ENCODE data around the gene RPA1. TPM values are rescaled to one million over a fixed set of nuclear protein-coding genes. Genes with fewer than 3 reads are reported as not detected.

Gene RPA1
- polyA plus RNA-seq, 1 donor from 2014 or later, result 8.4 TPM

DNA sequence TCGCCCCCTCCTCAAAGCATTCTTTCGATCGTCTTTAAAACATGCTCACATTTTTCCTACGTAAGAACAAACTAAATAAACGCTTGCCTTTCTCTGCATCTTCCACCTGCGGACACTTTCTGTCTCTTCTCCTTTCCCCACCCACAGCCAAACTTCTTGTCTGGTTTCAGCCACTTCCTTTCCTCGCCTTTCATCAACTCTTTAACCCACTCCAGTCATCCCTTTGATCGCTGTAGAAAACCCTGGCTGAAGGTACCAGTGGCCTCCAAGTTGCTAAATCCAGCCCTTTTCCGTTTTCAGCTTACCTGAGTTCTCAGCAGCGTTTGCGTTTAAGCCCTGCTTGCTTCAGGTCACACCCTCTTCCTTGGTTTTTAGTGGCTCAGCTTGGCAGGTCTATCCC, 483 bp downstream of the RPA1 start:
- Histone ChIP-seq H3K36me3 (ENCODE audit: insufficient read depth, low read length) (no peaks in the 10 kb centered on the region), H3K9me2 (ENCODE audit: insufficient read depth, low read length) (no peaks in the 10 kb centered on the region), H3K9ac (ENCODE audit: low read length) (peak overlapping the region; percentile 32), H3K27me3 (ENCODE audit: insufficient read depth, low read depth, low read length) (no peaks in the 10 kb centered on the region), H3F3A (ENCODE audit: insufficient read depth, low read length, poor library complexity, severe bottlenecking) (no peaks in the 10 kb centered on the region), H2AFZ (ENCODE audit: low read depth, low read length) (peak overlapping the region; percentile 74), H3K4me3 (ENCODE audit: low read length) (peak overlapping the region; percentile 78), H3K4me2 (ENCODE audit: low read length) (peak overlapping the region; percentile 85), H3K27ac (ENCODE audit: low read length) (no peak overlapping the region), H3K9me3 (ENCODE audit: low read length) (no peaks in the 10 kb centered on the region), H4K20me1 (ENCODE audit: insufficient read depth) (no peaks in the 10 kb centered on the region), H3K79me2 (replicated peaks; ENCODE audit: insufficient read depth, low read length) (peaks cover 13% of the 10 kb centered on the region)
- TF ChIP-seq, protein P1, sequence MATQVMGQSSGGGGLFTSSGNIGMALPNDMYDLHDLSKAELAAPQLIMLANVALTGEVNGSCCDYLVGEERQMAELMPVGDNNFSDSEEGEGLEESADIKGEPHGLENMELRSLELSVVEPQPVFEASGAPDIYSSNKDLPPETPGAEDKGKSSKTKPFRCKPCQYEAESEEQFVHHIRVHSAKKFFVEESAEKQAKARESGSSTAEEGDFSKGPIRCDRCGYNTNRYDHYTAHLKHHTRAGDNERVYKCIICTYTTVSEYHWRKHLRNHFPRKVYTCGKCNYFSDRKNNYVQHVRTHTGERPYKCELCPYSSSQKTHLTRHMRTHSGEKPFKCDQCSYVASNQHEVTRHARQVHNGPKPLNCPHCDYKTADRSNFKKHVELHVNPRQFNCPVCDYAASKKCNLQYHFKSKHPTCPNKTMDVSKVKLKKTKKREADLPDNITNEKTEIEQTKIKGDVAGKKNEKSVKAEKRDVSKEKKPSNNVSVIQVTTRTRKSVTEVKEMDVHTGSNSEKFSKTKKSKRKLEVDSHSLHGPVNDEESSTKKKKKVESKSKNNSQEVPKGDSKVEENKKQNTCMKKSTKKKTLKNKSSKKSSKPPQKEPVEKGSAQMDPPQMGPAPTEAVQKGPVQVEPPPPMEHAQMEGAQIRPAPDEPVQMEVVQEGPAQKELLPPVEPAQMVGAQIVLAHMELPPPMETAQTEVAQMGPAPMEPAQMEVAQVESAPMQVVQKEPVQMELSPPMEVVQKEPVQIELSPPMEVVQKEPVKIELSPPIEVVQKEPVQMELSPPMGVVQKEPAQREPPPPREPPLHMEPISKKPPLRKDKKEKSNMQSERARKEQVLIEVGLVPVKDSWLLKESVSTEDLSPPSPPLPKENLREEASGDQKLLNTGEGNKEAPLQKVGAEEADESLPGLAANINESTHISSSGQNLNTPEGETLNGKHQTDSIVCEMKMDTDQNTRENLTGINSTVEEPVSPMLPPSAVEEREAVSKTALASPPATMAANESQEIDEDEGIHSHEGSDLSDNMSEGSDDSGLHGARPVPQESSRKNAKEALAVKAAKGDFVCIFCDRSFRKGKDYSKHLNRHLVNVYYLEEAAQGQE (IDR thresholded peaks at IDR 0.05; ENCODE audit: borderline replicate concordance), result no peak
- TF ChIP-seq EZH2 (IDR thresholded peaks at IDR 0.05; ENCODE audit: borderline replicate concordance, insufficient read depth, low read length, poor library complexity, severe bottlenecking), result no peak
- TF ChIP-seq SMC3 (conservative IDR thresholded peaks at IDR 0.05; ENCODE audit: poor library complexity), result no peak
- TF ChIP-seq MXI1 (conservative IDR thresholded peaks at IDR 0.05; ENCODE audit: poor library complexity, severe bottlenecking), result no peak
- no peak for TF ChIP-seq RAD21 (conservative IDR thresholded peaks at IDR 0.05)

DNA sequence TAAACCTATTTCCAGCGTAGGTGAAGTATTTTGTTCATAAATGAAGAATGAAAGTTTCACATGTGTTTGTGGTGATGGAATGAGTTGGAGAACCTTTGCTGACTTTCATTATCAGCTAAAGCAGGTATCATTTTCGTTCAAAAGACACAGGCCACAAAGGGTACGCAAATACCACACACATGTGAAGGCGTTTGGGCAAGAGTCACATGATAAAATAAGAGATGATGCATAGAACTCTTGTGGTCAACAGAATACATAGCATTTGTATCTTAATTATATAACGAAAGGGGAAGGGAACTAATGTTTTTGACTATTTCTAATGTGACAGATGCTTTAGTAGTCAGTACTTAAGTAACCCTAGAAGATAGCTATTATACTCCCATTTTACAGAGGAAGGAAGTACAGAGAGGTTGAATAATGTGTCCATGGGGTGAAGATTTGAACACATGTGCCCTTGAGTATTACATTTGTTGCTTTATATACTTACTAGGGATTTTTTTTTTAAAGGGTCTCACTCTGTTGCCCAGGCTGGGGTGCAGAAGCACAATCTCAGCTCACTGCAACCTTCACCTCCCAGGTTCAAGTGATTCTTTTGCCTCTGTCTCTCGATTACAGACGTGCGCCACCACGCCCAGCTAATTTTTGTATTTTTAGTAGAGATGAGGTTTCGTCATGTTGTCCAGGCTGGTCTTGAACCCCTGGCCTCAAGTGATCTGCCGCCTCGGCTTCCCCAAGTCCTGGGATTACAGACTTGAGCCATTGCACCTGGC, 4.8 kb downstream of the RPA1 start:
- no peak for TF ChIP-seq POLR2AphosphoS5 (IDR thresholded peaks at IDR 0.05)
- TF ChIP-seq TAF1 (IDR thresholded peaks at IDR 0.05; ENCODE audit: low read depth), result no peak
- no peak for TF ChIP-seq MXI1 (conservative IDR thresholded peaks at IDR 0.05; ENCODE audit: poor library complexity, severe bottlenecking)
- no peak for TF ChIP-seq SMC3 (conservative IDR thresholded peaks at IDR 0.05; ENCODE audit: poor library complexity)
- no peak for TF ChIP-seq EP300 (conservative IDR thresholded peaks at IDR 0.05; ENCODE audit: poor library complexity, severe bottlenecking)
- no peak for TF ChIP-seq RAD21 (conservative IDR thresholded peaks at IDR 0.05)
- TF ChIP-seq, protein P1 (IDR thresholded peaks at IDR 0.05; ENCODE audit: borderline replicate concordance), result no peak
- no peak for TF ChIP-seq EZH2 (IDR thresholded peaks at IDR 0.05; ENCODE audit: borderline replicate concordance, insufficient read depth, low read length, poor library complexity, severe bottlenecking)
- TF ChIP-seq, protein P2, sequence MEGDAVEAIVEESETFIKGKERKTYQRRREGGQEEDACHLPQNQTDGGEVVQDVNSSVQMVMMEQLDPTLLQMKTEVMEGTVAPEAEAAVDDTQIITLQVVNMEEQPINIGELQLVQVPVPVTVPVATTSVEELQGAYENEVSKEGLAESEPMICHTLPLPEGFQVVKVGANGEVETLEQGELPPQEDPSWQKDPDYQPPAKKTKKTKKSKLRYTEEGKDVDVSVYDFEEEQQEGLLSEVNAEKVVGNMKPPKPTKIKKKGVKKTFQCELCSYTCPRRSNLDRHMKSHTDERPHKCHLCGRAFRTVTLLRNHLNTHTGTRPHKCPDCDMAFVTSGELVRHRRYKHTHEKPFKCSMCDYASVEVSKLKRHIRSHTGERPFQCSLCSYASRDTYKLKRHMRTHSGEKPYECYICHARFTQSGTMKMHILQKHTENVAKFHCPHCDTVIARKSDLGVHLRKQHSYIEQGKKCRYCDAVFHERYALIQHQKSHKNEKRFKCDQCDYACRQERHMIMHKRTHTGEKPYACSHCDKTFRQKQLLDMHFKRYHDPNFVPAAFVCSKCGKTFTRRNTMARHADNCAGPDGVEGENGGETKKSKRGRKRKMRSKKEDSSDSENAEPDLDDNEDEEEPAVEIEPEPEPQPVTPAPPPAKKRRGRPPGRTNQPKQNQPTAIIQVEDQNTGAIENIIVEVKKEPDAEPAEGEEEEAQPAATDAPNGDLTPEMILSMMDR (IDR thresholded peaks at IDR 0.05; ENCODE audit: poor library complexity, severe bottlenecking), result no peak
- no peaks in the 10 kb centered on the region for H3F3A ChIP-seq (ENCODE audit: insufficient read depth, low read length, poor library complexity, severe bottlenecking)
- H3K27ac ChIP-seq (ENCODE audit: low read length), result no peak overlapping the region
- H3K9me2 ChIP-seq (ENCODE audit: insufficient read depth, low read length), result no peaks in the 10 kb centered on the region
- H3K27me3 ChIP-seq (ENCODE audit: insufficient read depth, low read depth, low read length), result no peaks in the 10 kb centered on the region
- H3K4me2 ChIP-seq (ENCODE audit: low read length), result no peak overlapping the region
- no peaks in the 10 kb centered on the region for H4K20me1 ChIP-seq (ENCODE audit: insufficient read depth)
- no peaks in the 10 kb centered on the region for H3K36me3 ChIP-seq (ENCODE audit: insufficient read depth, low read length)
- H2AFZ ChIP-seq (ENCODE audit: low read depth, low read length), result no peak overlapping the region
- H3K9me3 ChIP-seq (ENCODE audit: low read length), result no peaks in the 10 kb centered on the region
- H3K9ac ChIP-seq (ENCODE audit: low read length), result no peak overlapping the region
- H3K4me3 ChIP-seq (ENCODE audit: low read length), result no peak overlapping the region
- H3K79me2 ChIP-seq (replicated peaks; ENCODE audit: insufficient read depth, low read length), result peaks cover 7% of the 10 kb centered on the region

Measured in neural cell (in vitro differentiated cells).